Measurements from ENCODE around the gene SRC.

The SRC gene

DNA sequence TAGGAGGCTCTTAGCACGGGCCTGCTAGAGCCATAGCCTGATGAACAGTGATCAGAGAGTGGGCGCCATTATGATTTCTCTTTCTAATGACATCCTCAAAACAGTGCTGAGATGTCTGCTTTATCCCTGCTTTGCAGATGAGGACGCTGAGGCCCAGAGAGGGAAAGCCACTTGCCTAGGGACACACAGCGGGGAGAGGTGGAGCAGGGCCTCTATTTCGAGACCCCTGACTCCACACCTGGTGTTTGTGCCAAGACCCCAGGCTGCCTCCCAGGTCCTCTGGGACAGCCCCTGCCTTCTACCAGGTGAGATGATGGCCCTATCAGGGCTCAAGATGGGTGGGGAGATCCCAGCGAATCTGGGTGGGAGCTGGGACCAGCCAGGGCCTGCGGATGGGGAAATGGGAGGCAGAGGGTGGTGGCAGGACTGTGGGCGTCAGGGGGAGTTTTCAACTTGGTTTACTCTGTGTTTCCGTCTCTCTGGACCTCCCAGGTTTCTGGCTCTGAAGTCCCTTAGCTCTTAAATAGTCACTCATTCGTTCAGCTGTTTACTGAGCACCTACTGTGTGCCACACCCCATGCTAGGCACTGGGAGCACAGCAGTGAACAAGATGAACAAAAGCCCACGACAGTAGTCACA, 36.7 kb downstream of the SRC start:
- TF ChIP-seq POLR2AphosphoS5 (IDR thresholded peaks at IDR 0.05; ENCODE audit: low read depth, low read length) (no peak), SIN3A (IDR thresholded peaks at IDR 0.05; ENCODE audit: borderline replicate concordance, insufficient read depth, low read length) (no peak), FOXP2 (optimal IDR thresholded peaks at IDR 0.05; ENCODE audit: borderline replicate concordance, extremely low read depth, extremely low read length, insufficient read depth) (no peak), TAF1 (IDR thresholded peaks at IDR 0.05; ENCODE audit: borderline replicate concordance, insufficient read depth, low read length) (no peak)
- TF ChIP-seq, protein P1, sequence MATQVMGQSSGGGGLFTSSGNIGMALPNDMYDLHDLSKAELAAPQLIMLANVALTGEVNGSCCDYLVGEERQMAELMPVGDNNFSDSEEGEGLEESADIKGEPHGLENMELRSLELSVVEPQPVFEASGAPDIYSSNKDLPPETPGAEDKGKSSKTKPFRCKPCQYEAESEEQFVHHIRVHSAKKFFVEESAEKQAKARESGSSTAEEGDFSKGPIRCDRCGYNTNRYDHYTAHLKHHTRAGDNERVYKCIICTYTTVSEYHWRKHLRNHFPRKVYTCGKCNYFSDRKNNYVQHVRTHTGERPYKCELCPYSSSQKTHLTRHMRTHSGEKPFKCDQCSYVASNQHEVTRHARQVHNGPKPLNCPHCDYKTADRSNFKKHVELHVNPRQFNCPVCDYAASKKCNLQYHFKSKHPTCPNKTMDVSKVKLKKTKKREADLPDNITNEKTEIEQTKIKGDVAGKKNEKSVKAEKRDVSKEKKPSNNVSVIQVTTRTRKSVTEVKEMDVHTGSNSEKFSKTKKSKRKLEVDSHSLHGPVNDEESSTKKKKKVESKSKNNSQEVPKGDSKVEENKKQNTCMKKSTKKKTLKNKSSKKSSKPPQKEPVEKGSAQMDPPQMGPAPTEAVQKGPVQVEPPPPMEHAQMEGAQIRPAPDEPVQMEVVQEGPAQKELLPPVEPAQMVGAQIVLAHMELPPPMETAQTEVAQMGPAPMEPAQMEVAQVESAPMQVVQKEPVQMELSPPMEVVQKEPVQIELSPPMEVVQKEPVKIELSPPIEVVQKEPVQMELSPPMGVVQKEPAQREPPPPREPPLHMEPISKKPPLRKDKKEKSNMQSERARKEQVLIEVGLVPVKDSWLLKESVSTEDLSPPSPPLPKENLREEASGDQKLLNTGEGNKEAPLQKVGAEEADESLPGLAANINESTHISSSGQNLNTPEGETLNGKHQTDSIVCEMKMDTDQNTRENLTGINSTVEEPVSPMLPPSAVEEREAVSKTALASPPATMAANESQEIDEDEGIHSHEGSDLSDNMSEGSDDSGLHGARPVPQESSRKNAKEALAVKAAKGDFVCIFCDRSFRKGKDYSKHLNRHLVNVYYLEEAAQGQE (IDR thresholded peaks at IDR 0.05; ENCODE audit: insufficient read depth in 1 of 2, low read depth in 2 of 2, low read length in 2 of 2): no peak

- no peak for TF ChIP-seq SIN3A (IDR thresholded peaks at IDR 0.05; ENCODE audit: borderline replicate concordance, insufficient read depth, low read length)
- no peak for TF ChIP-seq POLR2AphosphoS5 (IDR thresholded peaks at IDR 0.05; ENCODE audit: low read depth, low read length)
- TF ChIP-seq TAF1 (IDR thresholded peaks at IDR 0.05; ENCODE audit: borderline replicate concordance, insufficient read depth, low read length): no peak
- TF ChIP-seq, protein P1 (IDR thresholded peaks at IDR 0.05; ENCODE audit: insufficient read depth in 1 of 2, low read depth in 2 of 2, low read length in 2 of 2): no peak
- TF ChIP-seq FOXP2 (optimal IDR thresholded peaks at IDR 0.05; ENCODE audit: borderline replicate concordance, extremely low read depth, extremely low read length, insufficient read depth): no peak
These were observed 37.5 kb downstream of the SRC start for GRCh38 chr20:37383229-37383989.

GRCh38 chr20:37384683-37385174, 38.8 kb downstream of the SRC start:
- peak; percentile 42 for TF ChIP-seq FOXP2 (optimal IDR thresholded peaks at IDR 0.05; ENCODE audit: borderline replicate concordance, extremely low read depth, extremely low read length, insufficient read depth)
- no peak for TF ChIP-seq TAF1 (IDR thresholded peaks at IDR 0.05; ENCODE audit: borderline replicate concordance, insufficient read depth, low read length)
- TF ChIP-seq POLR2AphosphoS5 (IDR thresholded peaks at IDR 0.05; ENCODE audit: low read depth, low read length): no peak
- TF ChIP-seq SIN3A (IDR thresholded peaks at IDR 0.05; ENCODE audit: borderline replicate concordance, insufficient read depth, low read length): no peak
- TF ChIP-seq, protein P1 (IDR thresholded peaks at IDR 0.05; ENCODE audit: insufficient read depth in 1 of 2, low read depth in 2 of 2, low read length in 2 of 2): no peak

DNA sequence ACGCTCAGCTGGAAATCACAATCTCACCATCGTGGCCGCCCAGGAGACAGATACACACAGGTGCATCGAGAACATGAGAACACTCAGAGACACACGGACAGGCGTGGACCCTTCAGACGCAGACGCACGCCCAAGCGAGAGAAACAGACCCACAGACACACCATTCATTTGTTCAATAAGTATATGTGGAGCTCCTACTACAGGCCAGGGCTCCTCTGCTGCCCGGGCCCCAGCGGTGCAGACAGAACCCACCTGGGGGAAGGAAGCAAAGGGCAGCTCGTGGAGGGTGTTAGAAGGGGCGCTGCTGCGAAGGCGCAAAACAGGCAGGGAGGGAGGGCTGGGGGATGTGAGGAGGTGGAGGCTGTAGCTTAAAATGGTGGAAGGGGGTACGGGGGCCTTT, 39.2 kb downstream of the SRC start:
- TF ChIP-seq TAF1 (IDR thresholded peaks at IDR 0.05; ENCODE audit: borderline replicate concordance, insufficient read depth, low read length): no peak
- TF ChIP-seq SIN3A (IDR thresholded peaks at IDR 0.05; ENCODE audit: borderline replicate concordance, insufficient read depth, low read length): no peak
- no peak for TF ChIP-seq POLR2AphosphoS5 (IDR thresholded peaks at IDR 0.05; ENCODE audit: low read depth, low read length)
- TF ChIP-seq, protein P1 (IDR thresholded peaks at IDR 0.05; ENCODE audit: insufficient read depth in 1 of 2, low read depth in 2 of 2, low read length in 2 of 2): no peak
- no peak for TF ChIP-seq FOXP2 (optimal IDR thresholded peaks at IDR 0.05; ENCODE audit: borderline replicate concordance, extremely low read depth, extremely low read length, insufficient read depth)
